NOMO-1 treated with DMSO at 0.1 percent for 48 hours (cell line): ENCODE measurements around the gene RABL2A.
"Not testable (repeated sequence)": the region's sequence is repeated elsewhere in the genome, so short reads cannot be mapped to it uniquely, and the experiment has no call there.

ENCODE experiments used
- DNase-seq: peaks from one replicate; lab custom pipeline; 2025; ENCODE audit not compliant: unreplicated experiment; lab: John Stamatoyannopoulos, UW

Gene RABL2A

GRCh38 chr2:113626616-113627330, at the start of gene RABL2A:
Gene RABL2A (plus strand): TSS chr2:113627266. CDS start chr2:113628607, 1,341 bp downstream.
- DNase-seq, result not testable (repeated sequence)

GRCh38 chr2:113578508-113578907, 48.6 kb upstream of the RABL2A start:
- DNase-seq, result not testable (repeated sequence)

GRCh38 chr2:113582473-113582872, 44.6 kb upstream of the RABL2A start:
- not testable (repeated sequence) for DNase-seq

- DNase-seq, result not testable (repeated sequence)
These were observed 43.4 kb upstream of the RABL2A start for GRCh38 chr2:113583521-113584225.

- not testable (repeated sequence) for DNase-seq
These were observed 42.6 kb upstream of the RABL2A start for GRCh38 chr2:113584311-113585092.

- not testable (repeated sequence) for DNase-seq
These were observed 39.9 kb upstream of the RABL2A start for GRCh38 chr2:113587201-113587600.

GRCh38 chr2:113589591-113589990, 37.5 kb upstream of the RABL2A start:
- DNase-seq, result not testable (repeated sequence)

GRCh38 chr2:113591926-113592325, 35.1 kb upstream of the RABL2A start:
- not testable (repeated sequence) for DNase-seq

GRCh38 chr2:113593280-113593679, 33.8 kb upstream of the RABL2A start:
- not testable (repeated sequence) for DNase-seq

GRCh38 chr2:113595725-113596124, 31.3 kb upstream of the RABL2A start:
- not testable (repeated sequence) for DNase-seq

GRCh38 chr2:113597164-113597563, 29.9 kb upstream of the RABL2A start:
- not testable (repeated sequence) for DNase-seq

- not testable (repeated sequence) for DNase-seq
These were observed 29.5 kb upstream of the RABL2A start for GRCh38 chr2:113597572-113597971.

- DNase-seq, result not testable (repeated sequence)
These were observed 28.9 kb upstream of the RABL2A start for GRCh38 chr2:113598180-113598579.

- DNase-seq, result not testable (repeated sequence)
These were observed 28.3 kb upstream of the RABL2A start for GRCh38 chr2:113598738-113599137.

GRCh38 chr2:113599208-113599607, 27.9 kb upstream of the RABL2A start:
- DNase-seq, result not testable (repeated sequence)

- not testable (repeated sequence) for DNase-seq
These were observed 24.9 kb upstream of the RABL2A start for GRCh38 chr2:113602040-113602769.

- DNase-seq, result no peak
These were observed 24.1 kb upstream of the RABL2A start for GRCh38 chr2:113602869-113603466.

GRCh38 chr2:113603467-113604084, 23.5 kb upstream of the RABL2A start:
- DNase-seq, result not testable (repeated sequence)

- DNase-seq, result not testable (repeated sequence)
These were observed 23.0 kb upstream of the RABL2A start for GRCh38 chr2:113604085-113604477.

GRCh38 chr2:113604661-113605060, 22.4 kb upstream of the RABL2A start:
- DNase-seq, result not testable (repeated sequence)
